ENCODE measurements around the gene MALRD1. TPM values are rescaled to one million over a fixed set of nuclear protein-coding genes. Genes with fewer than 3 reads are reported as not detected.

The MALRD1 gene
- total and polyA plus RNA-seq, 2 of the 8 experiments (the other 6 are each of a cell fraction or from before 2014, with no cell fraction given), result 0.32 to 0.35 TPM

- no peak for TF ChIP-seq CHD7 (IDR thresholded peaks at IDR 0.05; ENCODE audit: insufficient replicate concordance, low read length)
- 0 out of 4 replicates have a peak, but pooled peaks of 1 of the 2 experiments have one; percentile 41 for TF ChIP-seq HDAC2 (IDR thresholded peaks at IDR 0.05; ENCODE audit: borderline replicate concordance in 1 of 2, low read depth in 2 of 2, low read length in 2 of 2)
- TF ChIP-seq CTCF (IDR thresholded peaks at IDR 0.05; ENCODE audit: control extremely low read depth in 1 of 3, insufficient read depth in 1 of 3, low read depth in 1 of 3, low read length in 3 of 3), result peak in 2 of 3 experiments; percentile 11 to 26; a peak in 2 of 4 replicates
- TF ChIP-seq JUND (IDR thresholded peaks at IDR 0.05; ENCODE audit: low read length), result no peak
- TF ChIP-seq FOSL1 (IDR thresholded peaks at IDR 0.05; ENCODE audit: insufficient read depth, low read depth, low read length), result no peak
- TF ChIP-seq POLR2A (IDR thresholded peaks at IDR 0.05; ENCODE audit: control extremely low read depth in 1 of 2, low read depth in 2 of 2, low read length in 2 of 2), result no peak
- no peak for TF ChIP-seq TEAD4 (IDR thresholded peaks at IDR 0.05; ENCODE audit: low read depth, low read length)
Observed at GRCh38 chr10:19488592-19489280, 440.1 kb downstream of the MALRD1 start (continued).
